Peyer's patch (tissue), 4 donors: ENCODE results near the gene AP2A1.

Experiments
- POLR2A ChIP-seq, 2 donors: fragments of 450-650 bp; IDR thresholded peaks; one replicate each; pipeline ENCODE4 v1.5.1; 2017; ENCODE audit warnings: antibody characterized with exemption in 2 of 2, mild to moderate bottlenecking in 2 of 2, moderate library complexity in 2 of 2
- TF ChIP-seq, protein P1 (sequence below), 6 experiments: fragments of 450-650 bp in 4 of 6; fragments of 200-600 bp in 2 of 6; sonication (generic) in 1 of 6; IDR thresholded peaks; one replicate each; pipeline ENCODE4 v1.5.1; 2017 to 2019; ENCODE audit warnings: antibody characterized with exemption in 6 of 6, mild to moderate bottlenecking in 3 of 6, moderate library complexity in 1 of 6

DNA sequence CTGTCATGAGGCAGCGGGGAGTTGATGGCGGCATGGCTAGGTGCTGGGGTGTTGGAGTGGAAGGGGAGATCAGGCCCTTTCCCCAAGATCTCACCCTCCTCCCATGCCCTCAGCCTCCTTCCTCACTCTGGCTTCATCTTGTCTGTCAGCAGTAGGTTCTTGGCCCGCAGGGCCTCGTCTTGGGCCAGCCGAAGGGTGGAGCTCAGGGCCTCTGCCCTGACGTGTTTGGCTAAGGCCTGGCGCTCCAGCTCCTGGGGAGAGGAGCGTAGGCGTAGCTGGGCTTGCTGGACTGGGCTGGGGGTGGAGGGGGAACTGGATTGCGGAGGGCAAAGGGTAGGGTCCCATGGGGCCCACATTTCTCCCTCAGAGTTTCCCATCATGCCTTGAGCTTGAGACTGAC, 26.9 kb upstream of the AP2A1 start:
- TF ChIP-seq, protein P1, sequence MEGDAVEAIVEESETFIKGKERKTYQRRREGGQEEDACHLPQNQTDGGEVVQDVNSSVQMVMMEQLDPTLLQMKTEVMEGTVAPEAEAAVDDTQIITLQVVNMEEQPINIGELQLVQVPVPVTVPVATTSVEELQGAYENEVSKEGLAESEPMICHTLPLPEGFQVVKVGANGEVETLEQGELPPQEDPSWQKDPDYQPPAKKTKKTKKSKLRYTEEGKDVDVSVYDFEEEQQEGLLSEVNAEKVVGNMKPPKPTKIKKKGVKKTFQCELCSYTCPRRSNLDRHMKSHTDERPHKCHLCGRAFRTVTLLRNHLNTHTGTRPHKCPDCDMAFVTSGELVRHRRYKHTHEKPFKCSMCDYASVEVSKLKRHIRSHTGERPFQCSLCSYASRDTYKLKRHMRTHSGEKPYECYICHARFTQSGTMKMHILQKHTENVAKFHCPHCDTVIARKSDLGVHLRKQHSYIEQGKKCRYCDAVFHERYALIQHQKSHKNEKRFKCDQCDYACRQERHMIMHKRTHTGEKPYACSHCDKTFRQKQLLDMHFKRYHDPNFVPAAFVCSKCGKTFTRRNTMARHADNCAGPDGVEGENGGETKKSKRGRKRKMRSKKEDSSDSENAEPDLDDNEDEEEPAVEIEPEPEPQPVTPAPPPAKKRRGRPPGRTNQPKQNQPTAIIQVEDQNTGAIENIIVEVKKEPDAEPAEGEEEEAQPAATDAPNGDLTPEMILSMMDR (IDR thresholded peaks at IDR 0.05): no peak
- no peak for TF ChIP-seq POLR2A (IDR thresholded peaks at IDR 0.05)
